ENCODE results near the gene KLRG1. TPM values are rescaled to one million over a fixed set of nuclear protein-coding genes. Genes with fewer than 3 reads are reported as not detected.

Gene KLRG1
- total and polyA plus RNA-seq, 9 of the 15 experiments (the other 6 are each of a cell fraction or from before 2014, with no cell fraction given), result 1.4 to 7.2 (median 2.1) TPM

DNA sequence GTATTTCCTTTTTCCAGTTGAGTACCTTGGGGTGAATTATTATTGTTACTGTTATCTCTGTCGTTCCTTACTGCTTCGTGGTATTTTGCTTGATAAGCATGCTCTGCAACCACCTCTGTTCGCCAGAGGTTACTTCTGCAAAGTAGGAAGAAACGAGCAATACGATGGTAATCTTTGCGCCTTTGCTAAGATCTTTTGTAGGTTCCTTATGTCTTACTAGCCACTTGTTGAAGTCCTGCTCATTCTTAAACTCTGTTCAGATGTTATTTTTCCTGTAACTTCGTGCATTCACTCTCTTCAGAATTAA, 39.2 kb upstream of the KLRG1 start (continued):
- no peak for TF ChIP-seq MXD1 (CRISPR knock-in tag; IDR thresholded peaks at IDR 0.05; ENCODE audit: borderline replicate concordance, poor library complexity, severe bottlenecking)
- peak; percentile 42 for TF ChIP-seq ARID1B (IDR thresholded peaks at IDR 0.05)
- peak in 1 of 2 experiments; percentile 2; a peak in 1 of 3 replicates for TF ChIP-seq CBX3 (IDR thresholded peaks at IDR 0.05; ENCODE audit: borderline replicate concordance in 1 of 2, low read length in 2 of 2)
- peak; percentile 44 for TF ChIP-seq NCOA6 (IDR thresholded peaks at IDR 0.05)
- TF ChIP-seq, protein P1, sequence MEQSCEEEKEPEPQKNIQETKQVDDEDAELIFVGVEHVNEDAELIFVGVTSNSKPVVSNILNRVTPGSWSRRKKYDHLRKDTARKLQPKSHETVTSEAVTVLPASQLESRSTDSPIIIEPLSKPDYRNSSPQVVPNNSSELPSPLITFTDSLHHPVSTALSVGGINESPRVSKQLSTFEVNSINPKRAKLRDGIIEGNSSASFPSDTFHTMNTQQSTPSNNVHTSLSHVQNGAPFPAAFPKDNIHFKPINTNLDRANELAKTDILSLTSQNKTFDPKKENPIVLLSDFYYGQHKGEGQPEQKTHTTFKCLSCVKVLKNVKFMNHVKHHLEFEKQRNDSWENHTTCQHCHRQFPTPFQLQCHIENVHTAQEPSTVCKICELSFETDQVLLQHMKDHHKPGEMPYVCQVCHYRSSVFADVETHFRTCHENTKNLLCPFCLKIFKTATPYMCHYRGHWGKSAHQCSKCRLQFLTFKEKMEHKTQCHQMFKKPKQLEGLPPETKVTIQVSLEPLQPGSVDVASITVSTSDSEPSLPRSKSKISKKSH (CRISPR knock-in tag; IDR thresholded peaks at IDR 0.05), result no peak
- 0 out of 2 replicates have a peak, but pooled peaks have one; percentile 11 for TF ChIP-seq VEZF1 (CRISPR knock-in tag; IDR thresholded peaks at IDR 0.05)
- TF ChIP-seq HDAC1 (IDR thresholded peaks at IDR 0.05), result peak in 1 of 2 experiments; percentile 60; a peak in 1 of 4 replicates
- 0 out of 2 replicates have a peak, but pooled peaks have one; percentile 28 for TF ChIP-seq EP300 (IDR thresholded peaks at IDR 0.05; ENCODE audit: low read length)
- TF ChIP-seq TEAD1 (CRISPR knock-in tag; IDR thresholded peaks at IDR 0.05), result 0 out of 4 replicates have a peak, but pooled peaks of 1 of the 2 experiments have one; percentile 0
- 0 out of 2 replicates have a peak, but pooled peaks have one; percentile 60 for TF ChIP-seq LCOR (CRISPR knock-in tag; IDR thresholded peaks at IDR 0.05)
- no peak for TF ChIP-seq ZNF586 (CRISPR knock-in tag; conservative IDR thresholded peaks at IDR 0.05)
- TF ChIP-seq BCOR (IDR thresholded peaks at IDR 0.05), result peak; percentile 58; the same call in 1 of the 2 replicates
- TF ChIP-seq MTA1 (IDR thresholded peaks at IDR 0.05; ENCODE audit: borderline replicate concordance), result peak; percentile 63; the same call in 1 of the 2 replicates
- no peak for TF ChIP-seq ZZZ3 (IDR thresholded peaks at IDR 0.05)
- TF ChIP-seq PCBP2 (IDR thresholded peaks at IDR 0.05; ENCODE audit: low read depth, low read length, poor library complexity, severe bottlenecking), result no peak
- TF ChIP-seq TAF9B (IDR thresholded peaks at IDR 0.05; ENCODE audit: partially characterized antibody), result peak; percentile 40
- TF ChIP-seq TEAD4 (IDR thresholded peaks at IDR 0.05; ENCODE audit: low read length), result peak; percentile 34; the same call in 1 of the 2 replicates
- TF ChIP-seq TEAD4 (CRISPR knock-in tag; IDR thresholded peaks at IDR 0.05; ENCODE audit: borderline replicate concordance), result no peak
- TF ChIP-seq KDM4B (IDR thresholded peaks at IDR 0.05; ENCODE audit: borderline replicate concordance in 2 of 2, low read depth in 1 of 2), result no peak
- peak; percentile 63 for TF ChIP-seq MAFG (tag; conservative IDR thresholded peaks at IDR 0.05)

Measured in K562 (cell line).